ENCODE results near the gene GJA4. TPM values are rescaled to one million over a fixed set of nuclear protein-coding genes. Genes with fewer than 3 reads are reported as not detected.

Gene GJA4
- total RNA-seq, 2 experiments from 2014 or later, result not detected

DNA sequence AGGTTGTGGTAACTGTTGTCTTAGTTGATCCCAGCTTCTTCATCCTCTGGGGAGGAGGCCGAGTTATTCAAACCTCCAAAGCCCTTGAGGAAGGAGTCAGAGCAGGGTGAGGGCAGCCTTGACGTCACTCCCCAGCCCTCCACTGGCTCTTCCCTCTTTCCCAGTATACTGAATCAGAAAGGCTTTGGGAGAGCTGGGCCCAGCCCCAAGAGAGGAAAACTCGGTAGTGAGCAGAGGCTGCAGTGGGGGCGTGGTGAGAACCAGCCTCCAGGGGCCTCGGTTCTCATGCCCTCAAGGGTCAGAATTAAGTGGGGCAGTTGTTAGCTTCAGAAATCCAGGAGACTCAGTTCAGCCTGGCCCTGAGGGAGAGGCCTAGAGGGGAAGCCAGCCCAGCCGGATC lies 1.8 kb upstream of the GJA4 start:
- Histone ChIP-seq H3K9me3 (ENCODE audit: low read length) (no peaks in the 10 kb centered on the region), H4K20me1 (ENCODE audit: insufficient read depth, low read length) (no peaks in the 10 kb centered on the region), H3K36me3 (ENCODE audit: insufficient read depth, low read length) (no peaks in the 10 kb centered on the region), H3K79me2 (ENCODE audit: insufficient read depth, low read depth, low read length) (no peaks in the 10 kb centered on the region), H3K4me1 (ENCODE audit: insufficient read depth, low read length, poor library complexity, severe bottlenecking) (no peaks in the 10 kb centered on the region), H3K9me2 (ENCODE audit: insufficient read depth, low read length) (no peaks in the 10 kb centered on the region), H3K4me3 (ENCODE audit: low read depth, low read length, poor library complexity, severe bottlenecking) (no peak overlapping the region), H3K4me2 (ENCODE audit: low read length) (no peak overlapping the region), H2AFZ (ENCODE audit: low read length) (no peak overlapping the region), H3K27ac (ENCODE audit: low read depth, low read length, poor library complexity, severe bottlenecking) (no peak overlapping the region)
- intact Hi-C loops (cut with micrococcal nuclease; ENCODE audit: unreplicated experiment), result no loop called here
- no peak for DNase-seq (ENCODE audit: low spot score)
- TF ChIP-seq, protein P1, sequence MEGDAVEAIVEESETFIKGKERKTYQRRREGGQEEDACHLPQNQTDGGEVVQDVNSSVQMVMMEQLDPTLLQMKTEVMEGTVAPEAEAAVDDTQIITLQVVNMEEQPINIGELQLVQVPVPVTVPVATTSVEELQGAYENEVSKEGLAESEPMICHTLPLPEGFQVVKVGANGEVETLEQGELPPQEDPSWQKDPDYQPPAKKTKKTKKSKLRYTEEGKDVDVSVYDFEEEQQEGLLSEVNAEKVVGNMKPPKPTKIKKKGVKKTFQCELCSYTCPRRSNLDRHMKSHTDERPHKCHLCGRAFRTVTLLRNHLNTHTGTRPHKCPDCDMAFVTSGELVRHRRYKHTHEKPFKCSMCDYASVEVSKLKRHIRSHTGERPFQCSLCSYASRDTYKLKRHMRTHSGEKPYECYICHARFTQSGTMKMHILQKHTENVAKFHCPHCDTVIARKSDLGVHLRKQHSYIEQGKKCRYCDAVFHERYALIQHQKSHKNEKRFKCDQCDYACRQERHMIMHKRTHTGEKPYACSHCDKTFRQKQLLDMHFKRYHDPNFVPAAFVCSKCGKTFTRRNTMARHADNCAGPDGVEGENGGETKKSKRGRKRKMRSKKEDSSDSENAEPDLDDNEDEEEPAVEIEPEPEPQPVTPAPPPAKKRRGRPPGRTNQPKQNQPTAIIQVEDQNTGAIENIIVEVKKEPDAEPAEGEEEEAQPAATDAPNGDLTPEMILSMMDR (conservative IDR thresholded peaks at IDR 0.05; ENCODE audit: low read length), result no peak
- TF ChIP-seq EZH2phosphoT487 (IDR thresholded peaks at IDR 0.05; ENCODE audit: borderline replicate concordance, low read depth, low read length), result no peak
- POLR2A ChIA-PET, result no interaction called here
- BruUV-seq (replicated peaks), result no TSS peak
- CTCF ChIA-PET (ENCODE audit: unreplicated experiment), result no interaction called here

DNA sequence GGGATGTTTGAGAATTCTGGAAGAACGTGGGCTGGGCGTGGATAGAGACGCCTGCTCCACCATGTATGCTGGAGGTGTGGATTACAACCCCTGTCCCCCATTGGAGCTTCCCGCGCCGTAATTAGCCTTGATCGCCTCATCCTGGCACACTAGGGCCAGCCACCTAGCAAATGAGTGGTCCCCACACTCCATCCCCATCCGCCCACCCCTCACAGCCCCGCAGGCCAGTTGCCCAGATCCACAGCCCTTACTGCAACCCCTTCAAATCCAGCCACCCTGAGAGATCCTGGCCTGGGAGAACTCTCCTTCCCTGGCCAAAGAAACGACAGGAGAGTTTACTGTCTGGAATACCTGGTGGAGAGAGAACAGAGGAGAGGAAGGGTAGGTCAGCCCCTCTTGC lies 375 bp upstream of the GJA4 start:
- Histone ChIP-seq H2AFZ (ENCODE audit: low read length) (no peak overlapping the region), H3K4me3 (ENCODE audit: low read depth, low read length, poor library complexity, severe bottlenecking) (no peak overlapping the region), H3K4me2 (ENCODE audit: low read length) (no peak overlapping the region), H3K27ac (ENCODE audit: low read depth, low read length, poor library complexity, severe bottlenecking) (no peak overlapping the region), H3K9me3 (ENCODE audit: low read length) (no peaks in the 10 kb centered on the region), H3K9me2 (ENCODE audit: insufficient read depth, low read length) (no peaks in the 10 kb centered on the region), H3K79me2 (ENCODE audit: insufficient read depth, low read depth, low read length) (no peaks in the 10 kb centered on the region), H4K20me1 (ENCODE audit: insufficient read depth, low read length) (no peaks in the 10 kb centered on the region), H3K36me3 (ENCODE audit: insufficient read depth, low read length) (no peaks in the 10 kb centered on the region), H3K4me1 (ENCODE audit: insufficient read depth, low read length, poor library complexity, severe bottlenecking) (no peaks in the 10 kb centered on the region)
- ChIA-PET CTCF (ENCODE audit: unreplicated experiment) (no interaction called here), POLR2A (no interaction called here)
- intact Hi-C loops (cut with micrococcal nuclease; ENCODE audit: unreplicated experiment), result no loop called here
- no TSS peak for BruUV-seq (replicated peaks)
- DNase-seq (ENCODE audit: low spot score), result no peak
- TF ChIP-seq, protein P1 (conservative IDR thresholded peaks at IDR 0.05; ENCODE audit: low read length), result no peak
- no peak for TF ChIP-seq EZH2phosphoT487 (IDR thresholded peaks at IDR 0.05; ENCODE audit: borderline replicate concordance, low read depth, low read length)

DNA sequence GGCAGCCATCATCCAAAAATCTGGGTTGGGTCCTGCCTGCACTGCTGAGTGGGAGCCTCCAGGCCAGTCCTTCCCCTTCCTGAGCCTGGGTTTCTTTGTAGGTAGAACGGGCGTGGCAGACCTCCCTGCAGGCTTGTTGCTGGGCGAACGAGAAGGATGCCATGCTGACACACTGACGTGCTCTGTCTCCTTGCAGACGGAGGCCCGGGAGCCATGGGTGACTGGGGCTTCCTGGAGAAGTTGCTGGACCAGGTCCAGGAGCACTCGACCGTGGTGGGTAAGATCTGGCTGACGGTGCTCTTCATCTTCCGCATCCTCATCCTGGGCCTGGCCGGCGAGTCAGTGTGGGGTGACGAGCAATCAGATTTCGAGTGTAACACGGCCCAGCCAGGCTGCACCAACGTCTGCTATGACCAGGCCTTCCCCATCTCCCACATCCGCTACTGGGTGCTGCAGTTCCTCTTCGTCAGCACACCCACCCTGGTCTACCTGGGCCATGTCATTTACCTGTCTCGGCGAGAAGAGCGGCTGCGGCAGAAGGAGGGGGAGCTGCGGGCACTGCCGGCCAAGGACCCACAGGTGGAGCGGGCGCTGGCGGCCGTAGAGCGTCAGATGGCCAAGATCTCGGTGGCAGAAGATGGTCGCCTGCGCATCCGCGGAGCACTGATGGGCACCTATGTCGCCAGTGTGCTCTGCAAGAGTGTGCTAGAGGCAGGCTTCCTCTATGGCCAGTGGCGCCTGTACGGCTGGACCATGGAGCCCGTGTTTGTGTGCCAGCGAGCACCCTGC lies 1.4 kb downstream of the GJA4 start:
- no peak overlapping the region for H3K4me3 ChIP-seq (ENCODE audit: low read depth, low read length, poor library complexity, severe bottlenecking)
- CTCF ChIA-PET (ENCODE audit: unreplicated experiment), result no interaction called here

More for the DNA sequence above, 1.4 kb downstream of the GJA4 start:
- no peaks in the 10 kb centered on the region for H3K4me1 ChIP-seq (ENCODE audit: insufficient read depth, low read length, poor library complexity, severe bottlenecking)
- BruUV-seq (replicated peaks), result no TSS peak
- POLR2A ChIA-PET, result no interaction called here
- DNase-seq (ENCODE audit: low spot score), result no peak
- no peak overlapping the region for H2AFZ ChIP-seq (ENCODE audit: low read length)
- H3K27ac ChIP-seq (ENCODE audit: low read depth, low read length, poor library complexity, severe bottlenecking), result no peak overlapping the region
- TF ChIP-seq EZH2phosphoT487 (IDR thresholded peaks at IDR 0.05; ENCODE audit: borderline replicate concordance, low read depth, low read length), result no peak
- TF ChIP-seq, protein P1 (conservative IDR thresholded peaks at IDR 0.05; ENCODE audit: low read length), result no peak
- H3K9me3 ChIP-seq (ENCODE audit: low read length), result no peaks in the 10 kb centered on the region
- no peaks in the 10 kb centered on the region for H3K36me3 ChIP-seq (ENCODE audit: insufficient read depth, low read length)
- no peaks in the 10 kb centered on the region for H3K79me2 ChIP-seq (ENCODE audit: insufficient read depth, low read depth, low read length)
- H3K9me2 ChIP-seq (ENCODE audit: insufficient read depth, low read length), result no peaks in the 10 kb centered on the region
- no peak overlapping the region for H3K4me2 ChIP-seq (ENCODE audit: low read length)
- intact Hi-C loops (cut with micrococcal nuclease; ENCODE audit: unreplicated experiment), result no loop called here
- H4K20me1 ChIP-seq (ENCODE audit: insufficient read depth, low read length), result no peaks in the 10 kb centered on the region
